Hepatocyte (in vitro differentiated cells): Measurements from ENCODE around the gene AGBL1. TPM values are rescaled to one million over a fixed set of nuclear protein-coding genes. Genes with fewer than 3 reads are reported as not detected.
"Not testable (repeated sequence)": the region's sequence is repeated elsewhere in the genome, so short reads cannot be mapped to it uniquely, and the experiment has no call there.

Source experiments
- DNase-seq: peaks from one replicate; pipeline ENCODE4 v3.0.0-alpha.2; 2016; ENCODE audit warnings: low spot score
- H2AFZ ChIP-seq: fragments of 200-600 bp; sonication (generic); 2 replicates; pipeline ENCODE4 v1.6.0; 2016; ENCODE audit warnings: antibody characterized with exemption, mild to moderate bottlenecking
- H3K27ac ChIP-seq: fragments of 200-600 bp; sonication (generic); 2 replicates; pipeline ENCODE4 v1.5.1; 2016; ENCODE audit warnings: mild to moderate bottlenecking
- H3K27me3 ChIP-seq: fragments of 200-600 bp; sonication (generic); 2 replicates; pipeline ENCODE4 v1.6.1; 2016
- H3K36me3 ChIP-seq: fragments of 200-600 bp; sonication (generic); replicated peaks from 2 replicates; pipeline ENCODE4 v1.5.1; 2016; ENCODE audit warnings: low read depth; ENCODE audit not compliant: insufficient read depth
- H3K4me1 ChIP-seq: fragments of 200-600 bp; sonication (generic); 2 replicates; pipeline ENCODE4 v1.5.1; 2016; ENCODE audit warnings: mild to moderate bottlenecking, moderate library complexity; ENCODE audit not compliant: insufficient read depth
- H3K4me2 ChIP-seq: fragments of 200-600 bp; sonication (generic); 2 replicates; pipeline ENCODE4 v1.6.0; 2016
- H3K4me3 ChIP-seq: fragments of 200-600 bp; sonication (generic); 2 replicates; pipeline ENCODE4 v1.5.1; 2016; ENCODE audit warnings: mild to moderate bottlenecking
- H3K79me2 ChIP-seq: fragments of 200-600 bp; sonication (generic); 2 replicates; pipeline ENCODE4 v1.6.0; 2017; ENCODE audit warnings: mild to moderate bottlenecking
- H3K9me2 ChIP-seq: fragments of 200-600 bp; sonication (generic); replicated peaks from 2 replicates; pipeline ENCODE4 v1.6.0; 2017; ENCODE audit warnings: mild to moderate bottlenecking; ENCODE audit not compliant: insufficient read depth
- H3K9me3 ChIP-seq: fragments of 200-600 bp; sonication (generic); 2 replicates; pipeline ENCODE4 v1.5.1; 2016; ENCODE audit warnings: low read depth, mild to moderate bottlenecking
- H4K20me1 ChIP-seq: fragments of 200-600 bp; sonication (generic); 2 replicates; pipeline ENCODE4 v1.6.0; 2016; ENCODE audit warnings: mild to moderate bottlenecking; ENCODE audit not compliant: insufficient read depth, poor library complexity, severe bottlenecking
- EZH2 ChIP-seq: fragments of 200-600 bp; sonication (generic); IDR thresholded peaks from 2 replicates; pipeline ENCODE4 v1.6.1; 2016; ENCODE audit warnings: antibody characterized with exemption, mild to moderate bottlenecking, borderline replicate concordance
- EZH2phosphoT487 ChIP-seq: fragments of 200-600 bp; sonication (generic); IDR thresholded peaks from one replicate; pipeline ENCODE4 v1.6.1; 2018; ENCODE audit warnings: antibody characterized with exemption, mild to moderate bottlenecking, low read depth, moderate library complexity; ENCODE audit not compliant: unreplicated experiment, severe bottlenecking
- WGBS: methylation state at CpG from one replicate; pipeline ENCODE4 v1.1.6; 2016; ENCODE audit warnings: low lambda C conversion rate; ENCODE audit errors: missing lambda C conversion rate; 5-methylcytosine and 5-hydroxymethylcytosine counted together
- polyA plus RNA-seq: library from polyadenylated mRNA; unstranded; fragments of >200 nt; fragmentation: Nextera tagmentation; extraction: Ambion mirVana; gene quantifications from 2 replicates; pipeline ENCODE4 v1.2.1, GENCODE V29; 2016
- total RNA-seq: library from RNA; depleted of rRNA; stranded (reverse); fragments of >200 nt; gene quantifications from 2 replicates; pipeline ENCODE4 v1.2.3, GENCODE V29; 2014
- TF ChIP-seq, protein P1 (sequence below): fragments of 200-600 bp; sonication (generic); IDR thresholded peaks from 2 replicates; pipeline ENCODE4 v1.5.1; 2016; ENCODE audit warnings: antibody characterized with exemption, mild to moderate bottlenecking; ENCODE audit not compliant: poor library complexity

The AGBL1 gene
- total and polyA plus RNA-seq, 2 experiments from 2014 or later, result not detected

DNA sequence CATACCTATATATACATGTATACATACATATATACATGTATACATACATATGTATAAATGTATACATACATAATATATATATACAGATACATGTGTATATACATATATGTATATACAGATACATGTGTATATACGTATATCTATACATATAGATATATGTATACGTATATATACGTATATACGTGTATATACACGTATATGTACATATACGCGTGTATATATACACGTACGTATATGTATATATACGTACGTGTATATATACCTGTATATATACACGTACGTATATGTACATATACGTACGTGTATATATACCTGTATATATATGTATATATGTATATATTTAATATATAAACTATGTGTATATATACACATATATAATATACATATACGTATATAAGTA, 955.2 kb downstream of the AGBL1 start:
- TF ChIP-seq, protein P1, sequence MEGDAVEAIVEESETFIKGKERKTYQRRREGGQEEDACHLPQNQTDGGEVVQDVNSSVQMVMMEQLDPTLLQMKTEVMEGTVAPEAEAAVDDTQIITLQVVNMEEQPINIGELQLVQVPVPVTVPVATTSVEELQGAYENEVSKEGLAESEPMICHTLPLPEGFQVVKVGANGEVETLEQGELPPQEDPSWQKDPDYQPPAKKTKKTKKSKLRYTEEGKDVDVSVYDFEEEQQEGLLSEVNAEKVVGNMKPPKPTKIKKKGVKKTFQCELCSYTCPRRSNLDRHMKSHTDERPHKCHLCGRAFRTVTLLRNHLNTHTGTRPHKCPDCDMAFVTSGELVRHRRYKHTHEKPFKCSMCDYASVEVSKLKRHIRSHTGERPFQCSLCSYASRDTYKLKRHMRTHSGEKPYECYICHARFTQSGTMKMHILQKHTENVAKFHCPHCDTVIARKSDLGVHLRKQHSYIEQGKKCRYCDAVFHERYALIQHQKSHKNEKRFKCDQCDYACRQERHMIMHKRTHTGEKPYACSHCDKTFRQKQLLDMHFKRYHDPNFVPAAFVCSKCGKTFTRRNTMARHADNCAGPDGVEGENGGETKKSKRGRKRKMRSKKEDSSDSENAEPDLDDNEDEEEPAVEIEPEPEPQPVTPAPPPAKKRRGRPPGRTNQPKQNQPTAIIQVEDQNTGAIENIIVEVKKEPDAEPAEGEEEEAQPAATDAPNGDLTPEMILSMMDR, result no peak
- TF ChIP-seq EZH2phosphoT487 (no peak), EZH2 (no peak)
- H3K4me1 ChIP-seq, result no peaks in the 10 kb centered on the region
- no peaks in the 10 kb centered on the region for H3K9me2 ChIP-seq
- H3K4me2 ChIP-seq, result no peak overlapping the region
- WGBS, result 84% methylated on average over 6 of the region's 16 CpGs
- H3K27me3 ChIP-seq, result no peaks in the 10 kb centered on the region
- H2AFZ ChIP-seq, result no peak overlapping the region
- no peaks in the 10 kb centered on the region for H4K20me1 ChIP-seq
- H3K36me3 ChIP-seq, result no peaks in the 10 kb centered on the region
- no peaks in the 10 kb centered on the region for H3K79me2 ChIP-seq
- H3K27ac ChIP-seq, result no peak overlapping the region
- no peaks in the 10 kb centered on the region for H3K9me3 ChIP-seq
- H3K4me3 ChIP-seq, result no peak overlapping the region
- DNase-seq, result no peak

DNA sequence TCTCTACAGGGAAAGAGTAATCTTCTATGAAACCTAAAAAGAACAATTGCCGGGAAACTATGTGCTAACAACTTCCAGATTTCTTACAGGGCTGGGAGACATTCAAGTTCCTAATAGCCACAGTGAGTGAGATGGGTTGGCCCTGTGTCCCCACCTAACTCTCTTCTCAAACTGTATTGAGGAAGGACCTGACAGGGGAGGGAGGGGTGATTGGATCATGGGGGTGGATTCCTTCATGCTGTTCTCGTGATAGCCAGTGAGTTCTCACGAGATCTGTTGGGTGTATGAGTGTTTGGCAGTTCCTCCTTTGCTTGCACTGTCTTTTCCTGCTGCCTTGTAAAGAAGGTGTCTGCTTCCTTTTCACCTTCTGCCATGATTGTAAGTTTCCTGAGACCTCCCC, 958.7 kb downstream of the AGBL1 start:
- Histone ChIP-seq H3K9me2 (no peaks in the 10 kb centered on the region), H3K27ac (no peak overlapping the region), H3K4me1 (no peaks in the 10 kb centered on the region), H3K36me3 (no peaks in the 10 kb centered on the region), H3K9me3 (no peaks in the 10 kb centered on the region), H3K4me2 (no peak overlapping the region), H2AFZ (no peak overlapping the region), H3K27me3 (no peaks in the 10 kb centered on the region), H3K4me3 (no peak overlapping the region), H4K20me1 (no peaks in the 10 kb centered on the region), H3K79me2 (no peaks in the 10 kb centered on the region)
- no peak for DNase-seq
- TF ChIP-seq, protein P1, result no peak
- TF ChIP-seq EZH2phosphoT487 (no peak), EZH2 (no peak)
- 46% methylated on average over 3 of the region's 3 CpGs for WGBS

DNA sequence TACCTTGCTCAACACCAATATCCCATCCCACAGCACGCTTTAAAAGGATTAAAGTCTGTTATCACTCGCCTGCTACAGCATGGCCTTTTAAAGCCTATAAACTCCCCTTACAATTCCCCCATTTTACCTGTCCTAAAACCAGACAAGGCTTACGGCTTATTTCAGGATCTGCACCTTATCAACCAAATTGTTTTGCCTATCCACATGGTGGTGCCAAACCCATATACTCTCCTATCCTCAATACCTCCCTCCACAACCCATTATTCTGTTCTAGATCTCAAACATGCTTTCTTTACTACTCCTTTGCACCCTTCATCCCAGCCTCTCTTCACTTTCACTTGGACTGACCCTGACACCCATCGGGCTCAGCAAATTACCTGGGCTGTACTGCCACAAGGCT, 962.9 kb downstream of the AGBL1 start:
- H3K27ac ChIP-seq, H3K4me2 ChIP-seq, H3K4me1 ChIP-seq, H2AFZ ChIP-seq, DNase-seq, H3K4me3 ChIP-seq, H3K79me2 ChIP-seq, H3K36me3 ChIP-seq, H4K20me1 ChIP-seq, H3K9me2 ChIP-seq, H3K9me3 ChIP-seq, H3K27me3 ChIP-seq: not testable (repeated sequence)
- WGBS, result 70% methylated on average over 4 of the region's 4 CpGs

DNA sequence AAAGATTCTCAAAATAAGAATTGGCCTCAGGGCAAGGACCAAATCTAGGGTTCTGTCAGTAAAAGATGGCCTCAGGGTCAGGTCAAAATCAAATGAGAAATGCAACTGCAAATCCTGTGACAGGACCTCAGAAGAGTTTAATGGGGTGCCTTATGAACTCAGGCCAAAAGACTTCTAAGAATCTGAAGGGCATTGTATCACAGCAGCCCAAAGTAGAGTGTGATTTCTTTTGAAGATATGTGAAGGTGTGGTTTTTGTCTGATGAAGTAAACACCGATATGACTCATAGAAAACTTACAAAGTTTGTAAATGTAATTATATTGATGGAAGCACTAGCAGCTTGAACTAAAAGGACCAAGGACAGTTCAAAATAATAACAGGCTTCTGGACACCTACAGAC, 966.1 kb downstream of the AGBL1 start:
- H2AFZ ChIP-seq, result no peak overlapping the region
- no peaks in the 10 kb centered on the region for H3K27me3 ChIP-seq
- TF ChIP-seq EZH2, result no peak
- no peak for TF ChIP-seq EZH2phosphoT487
- TF ChIP-seq, protein P1, result no peak
- DNase-seq, result no peak
- WGBS, result 61% methylated on average over 1 of the region's 1 CpG
- H3K4me3 ChIP-seq, result no peak overlapping the region
- H3K79me2 ChIP-seq, result no peaks in the 10 kb centered on the region
- no peaks in the 10 kb centered on the region for H3K4me1 ChIP-seq
- no peak overlapping the region for H3K4me2 ChIP-seq
- H4K20me1 ChIP-seq, result no peaks in the 10 kb centered on the region
- no peaks in the 10 kb centered on the region for H3K9me2 ChIP-seq
- H3K9me3 ChIP-seq, result no peaks in the 10 kb centered on the region
- no peak overlapping the region for H3K27ac ChIP-seq
- no peaks in the 10 kb centered on the region for H3K36me3 ChIP-seq
